ENCODE results near the gene ASB6.

- no peak for TF ChIP-seq POLR2A (IDR thresholded peaks at IDR 0.05)
- no peak for TF ChIP-seq CTCF (IDR thresholded peaks at IDR 0.05)
These were observed 22.9 kb upstream of the ASB6 start for GRCh38 chr9:129664746-129665388.

Measured in body of pancreas (tissue), 4 donors.